K562 (cell line): ENCODE results near the gene FRMPD4. TPM values are rescaled to one million over a fixed set of nuclear protein-coding genes. Genes with fewer than 3 reads are reported as not detected.

Source experiments
- ATAC-seq: fragments of 200-7000 bp; cut with Tn5 transposase; 3 replicates; pipeline ENCODE4 v1.9.1; 2020; ENCODE audit warnings: moderate library complexity
- BruUV-seq: library from RNA; stranded (reverse); fragments of 400-500 nt; replicated peaks from 2 replicates; lab custom pipeline; 2021; lab: Mats Ljungman, UMichigan
- CTCF ChIA-PET: fragments of 300-600 bp; formaldehyde crosslinking; extraction: SDS; loops from one replicate; lab custom pipeline; 2021; ENCODE audit warnings: low intra/inter-chr PET ratio; lab: Yijun Ruan, JAX
- POLR2A ChIA-PET: fragments of 300-600, 350-650 bp; sonication (Branson Sonifier 250); formaldehyde crosslinking; extraction: SDS; loops from one replicate; lab custom pipeline; 2021; ENCODE audit warnings: antibody characterized with exemption, inconsistent platforms; lab: Yijun Ruan, JAX
- DNase-seq, 4 experiments: peaks; one replicate each; pipeline versions ENCODE4 v3.0.0 to v3.0.0-alpha.2; 2011 to 2018; ENCODE audit warnings: low spot score in 3 of 4, mixed read lengths in 3 of 4; ENCODE audit errors: extremely low read depth in 1 of 4
- FAIRE-seq: peaks from 2 replicates; lab custom pipeline; 2011; peaks lifted over from hg19 to GRCh38; lab: Jason Lieb, UNC
- H2AFZ ChIP-seq: 2 replicates; pipeline ENCODE4 v1.6.0; 2011; ENCODE audit warnings: low read depth, low read length, control low read depth, inconsistent platforms
- H3K27ac ChIP-seq: fragments of 200-600 bp; 3 replicates; pipeline ENCODE4 v1.8.0; 2011; ENCODE audit warnings: low read depth, mild to moderate bottlenecking, control low read depth, inconsistent platforms, low read length, moderate library complexity, mixed read lengths; ENCODE audit errors: extremely low read depth
- H3K27me3 ChIP-seq, 2 experiments: fragments of 300-600 bp in 1 of 2; 2 replicates in 1 of 2; 3 replicates in 1 of 2; pipeline versions ENCODE4 v1.6.0 to v1.8.0; 2011; ENCODE audit warnings: inconsistent platforms in 2 of 2, low read length in 2 of 2, mild to moderate bottlenecking in 1 of 2, mixed read lengths in 1 of 2, moderate library complexity in 1 of 2; ENCODE audit not compliant: control insufficient read depth in 2 of 2, insufficient read depth in 2 of 2
- H3K36me3 ChIP-seq: fragments of 300-600 bp; 3 replicates; pipeline ENCODE4 v1.8.0; 2011; ENCODE audit warnings: mild to moderate bottlenecking, low read length, inconsistent platforms; ENCODE audit not compliant: control insufficient read depth, insufficient read depth
- H3K4me1 ChIP-seq, 2 experiments: fragments of 200-600 bp in 1 of 2; replicated peaks in 1 of 2; 2 replicates in 1 of 2; 3 replicates in 1 of 2; pipeline versions ENCODE4 v1.5.1 to v1.8.0; 2011; ENCODE audit warnings: inconsistent platforms in 2 of 2, low read length in 2 of 2, mild to moderate bottlenecking in 1 of 2, mixed read lengths in 1 of 2, moderate library complexity in 1 of 2; ENCODE audit not compliant: control insufficient read depth in 2 of 2, insufficient read depth in 2 of 2
- H3K4me2 ChIP-seq: 2 replicates; pipeline ENCODE4 v1.6.1; 2011; ENCODE audit warnings: low read length, control low read depth, inconsistent platforms, mixed read lengths; ENCODE audit not compliant: insufficient read depth
- H3K4me3 ChIP-seq: fragments of 200-600 bp; sonication (generic), shearing (Covaris generic); 2 replicates; pipeline ENCODE4 v1.5.1; 2016; ENCODE audit warnings: control low read depth, inconsistent platforms
- H3K79me2 ChIP-seq: fragments of 200-600 bp; 3 replicates; pipeline ENCODE4 v1.8.0; 2011; ENCODE audit warnings: low read length, inconsistent platforms; ENCODE audit not compliant: control insufficient read depth, insufficient read depth
- H3K9ac ChIP-seq, 2 experiments: 2 replicates each; pipeline versions ENCODE4 v1.6.0 to v1.6.1; 2011; ENCODE audit warnings: low read depth in 2 of 2, low read length in 2 of 2, control low read depth in 1 of 2, inconsistent platforms in 1 of 2, mild to moderate bottlenecking in 1 of 2, mixed read lengths in 1 of 2; ENCODE audit not compliant: insufficient read depth in 1 of 2
- H3K9me1 ChIP-seq: one replicate; pipeline ENCODE4 v1.6.0; 2011; ENCODE audit warnings: inconsistent platforms, mild to moderate bottlenecking, low read length, moderate library complexity; ENCODE audit not compliant: control insufficient read depth, insufficient read depth
- H3K9me3 ChIP-seq: replicated peaks from 2 replicates; pipeline ENCODE4 v1.5.1; 2011; ENCODE audit warnings: low read depth, low read length, inconsistent platforms; ENCODE audit not compliant: control insufficient read depth, insufficient read depth
- H4K20me1 ChIP-seq: replicated peaks from 2 replicates; pipeline ENCODE4 v1.6.1; 2011; ENCODE audit warnings: low read length, inconsistent platforms, mixed read lengths; ENCODE audit not compliant: control insufficient read depth, insufficient read depth
- ESRRA ChIP-seq: fragments of 450-650 bp; IDR thresholded peaks from 2 replicates; pipeline ENCODE4 v1.6.1; 2014; ENCODE audit warnings: low read depth, mild to moderate bottlenecking, moderate library complexity, borderline replicate concordance
- ETV5 ChIP-seq: sonication (generic); formaldehyde crosslinking; IDR thresholded peaks from 2 replicates; pipeline ENCODE4 v1.4.0; 2020; ENCODE audit warnings: low read depth, mild to moderate bottlenecking, missing genetic modification reagents
- HNRNPH1 ChIP-seq: fragments of 200-400 bp; formaldehyde crosslinking; optimal IDR thresholded peaks from 2 replicates; pipeline ENCODE3; 2017; ENCODE audit warnings: low read depth, mild to moderate bottlenecking, low read length, moderate library complexity
- ILF3 ChIP-seq: fragments of 450-650 bp; IDR thresholded peaks from 2 replicates; pipeline ENCODE4 v1.6.1; 2018; ENCODE audit warnings: antibody characterized with exemption, mild to moderate bottlenecking, moderate library complexity, borderline replicate concordance
- KHSRP ChIP-seq: fragments of 450-650 bp; IDR thresholded peaks from 2 replicates; pipeline ENCODE4 v1.6.1; 2017
- KLF10 ChIP-seq: fragments of 250-450 bp; sonication (Bioruptor Pico); IDR thresholded peaks from 2 replicates; pipeline ENCODE4 v1.6.1; 2021; ENCODE audit warnings: matching md5 sums
- MAFK ChIP-seq: IDR thresholded peaks from 2 replicates; pipeline ENCODE4 v1.6.1; 2011; ENCODE audit warnings: low read length, improper control_type of control experiment
- MYBL2 ChIP-seq, 2 experiments: fragments of 450-650 bp in 1 of 2; sonication (generic) in 1 of 2; formaldehyde crosslinking in 1 of 2; IDR thresholded peaks; 2 replicates each; pipeline versions ENCODE4 v1.6.1 to v1.8.1; 2017 to 2022; ENCODE audit warnings: borderline replicate concordance in 1 of 2, inconsistent platforms in 1 of 2, low read depth in 1 of 2, mild to moderate bottlenecking in 1 of 2, missing genetic modification reagents in 1 of 2, moderate library complexity in 1 of 2
- POLR2G ChIP-seq: fragments of 200-400 bp; formaldehyde crosslinking; IDR thresholded peaks from 2 replicates; pipeline ENCODE4 v1.6.1; 2017; ENCODE audit warnings: low read depth, mild to moderate bottlenecking, antibody characterized with exemption, low read length, moderate library complexity
- RNF2 ChIP-seq: sonication (generic); IDR thresholded peaks from 2 replicates; pipeline ENCODE4 v1.6.1; 2016
- SNIP1 ChIP-seq: fragments of 450-650 bp; IDR thresholded peaks from 2 replicates; pipeline ENCODE4 v1.7.1; 2017; ENCODE audit warnings: low read depth, mild to moderate bottlenecking
- ZFP36 ChIP-seq: fragments of 150-350 bp; IDR thresholded peaks from 2 replicates; pipeline ENCODE4 v1.6.1; 2018; ENCODE audit warnings: low read length, low read depth; ENCODE audit not compliant: partially characterized antibody
- ZNF140 ChIP-seq: fragments of 250-450 bp; sonication (Bioruptor Pico); IDR thresholded peaks from 2 replicates; pipeline ENCODE4 v1.8.0; 2021; ENCODE audit warnings: moderate library complexity, mild to moderate bottlenecking, inconsistent platforms
- WGBS: fragments of 100-300 bp; shearing (Covaris generic); methylation state at CpG from one replicate; pipeline ENCODE4 v1.1.6; 2016; ENCODE audit warnings: low coverage, mixed read lengths; ENCODE audit not compliant: insufficient coverage; ENCODE audit errors: missing lambda C conversion rate; 5-methylcytosine and 5-hydroxymethylcytosine counted together
- in situ Hi-C: fragments of 300-500 bp; cut with MboI; formaldehyde crosslinking; loops from 4 replicates; pipeline ENCODE4 v1.15.0; 2018; ENCODE audit warnings: inconsistent platforms, mixed read lengths
- intact Hi-C: fragments of 100-400 bp; cut with micrococcal nuclease; formaldehyde crosslinking; loops from 2 replicates; pipeline ENCODE4 v1.14.2; 2022
- polyA plus RNA-seq, 8 experiments: library from polyadenylated mRNA; depleted of rRNA in 4 of 8; stranded (reverse) in 5 of 8; unstranded in 3 of 8; fragments of >200 nt; fragmentation: Nextera tagmentation in 2 of 8; fragmentation: Illumina TruSeq in 1 of 8; extraction: Ambion mirVana in 2 of 8; extraction: Trizol in 1 of 8; gene quantifications; 2 replicates each; pipeline versions ENCODE4 v1.2.1 to v1.2.3, GENCODE V29; 2011 to 2014; ENCODE audit warnings: inconsistent platforms in 1 of 8, missing spikeins in 1 of 8
- total RNA-seq, 7 experiments: library from RNA; depleted of rRNA in 6 of 7; stranded (reverse); fragments of >200 nt in 6 of 7; fragmentation: Illumina TruSeq in 2 of 7; extraction: Trizol in 2 of 7; gene quantifications; 2 replicates each; pipeline versions ENCODE4 v1.2.1 to v1.2.3, GENCODE V29; 2011 to 2021; ENCODE audit warnings: low replicate concordance in 1 of 7
- TF ChIP-seq, protein P1 (sequence below): sonication (generic); formaldehyde crosslinking; IDR thresholded peaks from 2 replicates; pipeline ENCODE4 v1.9.0; 2022; ENCODE audit warnings: mild to moderate bottlenecking, missing genetic modification reagents
- TF ChIP-seq, protein P2 (sequence below): fragments of 450-650 bp; IDR thresholded peaks from 2 replicates; pipeline ENCODE4 v1.6.1; 2014; ENCODE audit warnings: low read depth, mild to moderate bottlenecking, moderate library complexity, borderline replicate concordance

Gene FRMPD4
- total and polyA plus RNA-seq, 9 of the 15 experiments (the other 6 are each of a cell fraction or from before 2014, with no cell fraction given), result not detected

DNA sequence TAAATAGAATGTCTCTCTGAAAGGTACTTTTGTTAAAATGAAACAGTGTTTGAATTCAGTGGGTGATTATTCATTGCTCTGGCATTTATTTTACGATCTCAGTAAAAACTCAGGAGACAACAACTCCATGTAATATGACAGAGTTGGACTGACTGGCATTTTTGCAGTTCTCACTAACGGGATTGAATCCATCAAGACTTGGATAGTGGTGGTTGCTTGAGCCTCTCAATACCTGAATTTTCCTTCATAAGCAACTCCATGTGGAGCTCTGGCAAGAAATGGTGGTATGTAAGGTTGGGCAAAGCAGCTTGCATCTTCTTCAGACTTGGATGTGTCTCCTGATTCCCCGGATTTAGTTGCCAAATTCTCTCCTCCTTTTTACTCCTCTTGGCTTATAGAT, 72.7 kb downstream of the FRMPD4 start (continued):
- TF ChIP-seq ETV5 (CRISPR knock-in tag) (no peak), HNRNPH1 (no peak)

DNA sequence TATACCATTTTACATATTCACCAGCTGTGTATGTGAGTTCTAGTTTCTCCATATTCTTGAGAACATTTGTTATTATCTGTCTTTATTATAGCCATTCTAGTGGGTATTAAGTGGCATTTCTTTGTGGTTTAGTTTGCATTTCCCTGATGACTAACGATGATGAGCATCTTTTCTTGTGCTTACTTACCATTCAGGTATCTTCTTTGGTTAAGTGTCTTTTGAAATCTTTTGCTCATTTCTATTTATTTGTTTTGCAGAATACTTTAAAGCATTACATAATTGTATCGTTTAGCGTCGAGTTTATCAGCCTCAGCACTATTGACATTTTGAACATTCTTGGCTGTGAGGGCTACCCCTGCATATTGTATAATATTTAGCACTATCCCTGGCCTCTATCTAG, 85.4 kb downstream of the FRMPD4 start:
- intact Hi-C loops (no loop called here), in situ Hi-C loops (no loop called here)
- Histone ChIP-seq H3K4me2 (no peak overlapping the region), H3K36me3 (no peaks in the 10 kb centered on the region), H3K79me2 (no peaks in the 10 kb centered on the region), H4K20me1 (no peaks in the 10 kb centered on the region), H3K9ac (no peak overlapping the region), H3K27ac (no peak overlapping the region), H3K9me3 (no peaks in the 10 kb centered on the region), H3K4me1 (no peaks in the 10 kb centered on the region), H2AFZ (no peak overlapping the region), H3K27me3 (no peaks in the 10 kb centered on the region), H3K4me3 (no peak overlapping the region), H3K9me1 (no peaks in the 10 kb centered on the region)
- ChIA-PET POLR2A (no interaction called here), CTCF (no interaction called here)
- 0% methylated on average over 4 of the region's 4 CpGs for WGBS
- DNase-seq (no peak), ATAC-seq (no peak), FAIRE-seq (no peak)
- no peak for TF ChIP-seq POLR2G
- BruUV-seq, result no TSS peak

DNA sequence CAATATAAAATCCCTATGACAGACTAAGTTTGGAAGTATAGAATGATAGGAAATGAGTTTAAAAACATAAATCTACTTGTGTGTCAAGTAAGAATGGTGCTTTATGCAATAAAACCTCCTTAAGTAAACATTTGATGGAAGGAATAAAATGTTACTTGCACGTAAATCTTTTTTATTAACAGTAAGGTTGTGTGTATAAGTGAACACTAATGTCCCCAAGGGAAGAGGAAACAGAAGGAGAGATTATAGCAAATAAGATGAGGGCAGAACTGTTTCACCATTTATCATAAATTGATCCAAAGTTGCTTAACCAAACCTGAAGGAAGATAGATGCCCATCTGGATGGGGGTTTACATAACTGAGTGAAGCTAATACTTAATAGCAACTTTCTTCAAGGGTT, 86.8 kb downstream of the FRMPD4 start:
- POLR2A ChIA-PET, result no interaction called here
- FAIRE-seq, result no peak
- BruUV-seq, result no TSS peak
- TF ChIP-seq KLF10 (CRISPR knock-in tag) (no peak), MYBL2 (IDR thresholded peaks at IDR 0.05; ENCODE audit: low read depth) (no peak), MYBL2 (CRISPR knock-in tag; IDR thresholded peaks at IDR 0.05; ENCODE audit: borderline replicate concordance) (no peak), SNIP1 (no peak), ZFP36 (no peak), ZNF140 (CRISPR knock-in tag) (no peak), ILF3 (no peak), MAFK (no peak), RNF2 (no peak), KHSRP (no peak), ESRRA (no peak)
- TF ChIP-seq, protein P1, sequence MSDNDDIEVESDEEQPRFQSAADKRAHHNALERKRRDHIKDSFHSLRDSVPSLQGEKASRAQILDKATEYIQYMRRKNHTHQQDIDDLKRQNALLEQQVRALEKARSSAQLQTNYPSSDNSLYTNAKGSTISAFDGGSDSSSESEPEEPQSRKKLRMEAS (CRISPR knock-in tag), result no peak
- TF ChIP-seq, protein P2, sequence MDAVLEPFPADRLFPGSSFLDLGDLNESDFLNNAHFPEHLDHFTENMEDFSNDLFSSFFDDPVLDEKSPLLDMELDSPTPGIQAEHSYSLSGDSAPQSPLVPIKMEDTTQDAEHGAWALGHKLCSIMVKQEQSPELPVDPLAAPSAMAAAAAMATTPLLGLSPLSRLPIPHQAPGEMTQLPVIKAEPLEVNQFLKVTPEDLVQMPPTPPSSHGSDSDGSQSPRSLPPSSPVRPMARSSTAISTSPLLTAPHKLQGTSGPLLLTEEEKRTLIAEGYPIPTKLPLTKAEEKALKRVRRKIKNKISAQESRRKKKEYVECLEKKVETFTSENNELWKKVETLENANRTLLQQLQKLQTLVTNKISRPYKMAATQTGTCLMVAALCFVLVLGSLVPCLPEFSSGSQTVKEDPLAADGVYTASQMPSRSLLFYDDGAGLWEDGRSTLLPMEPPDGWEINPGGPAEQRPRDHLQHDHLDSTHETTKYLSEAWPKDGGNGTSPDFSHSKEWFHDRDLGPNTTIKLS, result no peak

More for the DNA sequence above, 86.8 kb downstream of the FRMPD4 start:
- in situ Hi-C loops (no loop called here), intact Hi-C loops (no loop called here)
- CTCF ChIA-PET, result no interaction called here
- no peak overlapping the region for H3K4me2 ChIP-seq
- H4K20me1 ChIP-seq, result no peaks in the 10 kb centered on the region
- WGBS, result 0% methylated on average over 1 of the region's 1 CpG
- ATAC-seq, result no peak
- no peaks in the 10 kb centered on the region for H3K4me1 ChIP-seq
- no peaks in the 10 kb centered on the region for H3K79me2 ChIP-seq
- no peak overlapping the region for H3K4me3 ChIP-seq
- H3K9ac ChIP-seq, result no peak overlapping the region
- H3K9me1 ChIP-seq, result no peaks in the 10 kb centered on the region
- H2AFZ ChIP-seq, result no peak overlapping the region
- no peak for DNase-seq
- no peaks in the 10 kb centered on the region for H3K9me3 ChIP-seq
- no peaks in the 10 kb centered on the region for H3K27me3 ChIP-seq
- H3K27ac ChIP-seq, result no peak overlapping the region
- H3K36me3 ChIP-seq, result no peaks in the 10 kb centered on the region
